Measurements from ENCODE around the gene MSRB2.

- TF ChIP-seq RAD21 (IDR thresholded peaks at IDR 0.05; ENCODE audit: low read depth) (no peak), EP300 (IDR thresholded peaks at IDR 0.05; ENCODE audit: borderline replicate concordance) (no peak), CREB1 (IDR thresholded peaks at IDR 0.05; ENCODE audit: low read depth) (no peak), REST (IDR thresholded peaks at IDR 0.05; ENCODE audit: low read depth) (no peak), TAF1 (IDR thresholded peaks at IDR 0.05; ENCODE audit: low read depth) (no peak), MAX (IDR thresholded peaks at IDR 0.05) (no peak), YY1 (IDR thresholded peaks at IDR 0.05; ENCODE audit: low read depth) (no peak), CEBPB (IDR thresholded peaks at IDR 0.05) (no peak)
Observed at GRCh38 chr10:23063973-23064812, 31.2 kb upstream of the MSRB2 start.

All from Ishikawa (cell line).